Measurements from ENCODE around the gene SF3A1.

The SF3A1 gene

DNA sequence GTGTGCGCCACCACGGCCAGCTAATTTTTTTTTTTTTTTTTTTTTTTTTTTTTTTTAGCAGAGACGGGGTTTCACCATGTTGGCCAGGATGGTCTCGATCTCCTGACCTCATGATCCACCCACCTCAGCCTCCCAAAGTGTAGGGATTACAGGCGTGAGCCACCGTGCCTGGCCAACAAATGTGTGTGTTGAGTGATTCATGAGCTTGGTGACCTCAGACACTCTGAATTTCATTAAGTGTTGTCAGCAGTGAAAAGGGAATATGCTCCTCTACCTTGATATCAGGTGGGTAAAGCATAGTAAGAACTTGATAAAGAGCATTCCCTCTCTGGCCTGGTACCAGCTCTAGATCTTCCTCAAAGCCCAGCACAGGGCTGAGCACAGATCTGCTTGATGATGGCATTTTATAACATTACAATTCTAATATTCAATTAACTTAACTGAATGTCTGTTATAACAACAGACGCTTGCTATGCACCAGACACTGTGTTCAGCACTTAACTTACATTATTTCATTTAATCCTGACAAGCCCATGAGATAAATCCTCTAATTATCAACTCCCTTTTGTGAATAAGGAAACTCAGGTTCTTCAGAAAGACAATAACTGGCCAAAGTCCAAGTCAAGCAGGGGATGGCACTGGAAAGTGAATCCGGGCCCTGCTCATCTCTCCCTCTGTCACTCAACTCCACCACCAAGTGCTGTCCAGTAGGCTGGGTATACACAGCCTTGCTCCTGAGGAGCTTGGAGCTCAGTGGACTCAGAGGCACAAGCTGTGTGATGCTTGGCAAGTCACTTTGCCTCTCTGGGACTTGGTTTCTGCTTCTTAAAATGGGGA, 42.9 kb downstream of the SF3A1 start:
- intact Hi-C loops (cut with DNase I), result no loop called here
- no peak for DNase-seq

GRCh38 chr22:30312053-30312452, 44.6 kb downstream of the SF3A1 start:
- intact Hi-C loops (cut with DNase I), result no loop called here
- DNase-seq, result no peak

DNA sequence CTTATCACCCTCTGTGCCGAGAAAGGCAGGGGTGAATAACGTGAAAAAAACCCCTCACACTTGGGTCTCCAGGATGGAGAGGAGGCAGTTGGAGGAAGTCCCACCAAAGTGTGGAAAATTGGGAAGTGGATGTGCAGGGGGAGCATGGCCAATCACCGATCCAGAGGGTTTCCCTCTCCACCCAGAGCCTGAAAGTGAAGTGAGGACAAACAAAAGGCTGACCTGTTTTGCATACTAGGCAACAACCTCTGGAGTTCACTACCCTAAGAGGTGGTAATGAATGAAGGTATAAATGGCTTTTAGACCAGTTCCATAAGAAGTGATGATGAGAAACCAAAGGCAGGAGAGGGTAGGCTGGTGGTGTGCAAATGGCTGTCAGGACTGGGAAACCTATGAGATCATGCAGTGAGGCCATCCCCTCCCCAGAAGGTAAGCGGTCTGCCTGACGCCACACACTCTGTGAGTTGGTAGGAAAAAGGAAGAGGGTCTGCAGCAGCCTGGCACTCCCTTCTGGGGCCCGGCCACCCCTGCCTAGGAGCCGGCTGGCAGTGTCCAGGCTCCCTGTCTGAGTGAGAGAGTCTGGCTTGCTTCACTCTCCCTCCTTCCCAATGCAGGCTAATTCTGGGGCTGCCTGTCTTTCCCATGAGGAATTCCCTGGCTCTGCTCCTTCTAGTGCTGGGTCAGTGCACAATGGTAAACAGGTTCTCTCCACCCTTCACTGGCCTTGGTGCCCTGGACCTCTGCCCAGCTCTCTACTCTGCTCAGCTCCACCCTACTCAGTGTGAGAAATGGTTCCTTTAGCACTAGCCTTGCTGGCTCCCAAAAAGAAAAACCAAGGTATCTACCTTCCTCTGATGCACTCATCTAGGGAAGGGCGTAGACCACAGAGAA, 45.6 kb downstream of the SF3A1 start:
- DNase-seq, result peak in 17 of 42 donors; percentile 13 to 66 (median 48)
- intact Hi-C loops (cut with DNase I), result no loop called here

DNA sequence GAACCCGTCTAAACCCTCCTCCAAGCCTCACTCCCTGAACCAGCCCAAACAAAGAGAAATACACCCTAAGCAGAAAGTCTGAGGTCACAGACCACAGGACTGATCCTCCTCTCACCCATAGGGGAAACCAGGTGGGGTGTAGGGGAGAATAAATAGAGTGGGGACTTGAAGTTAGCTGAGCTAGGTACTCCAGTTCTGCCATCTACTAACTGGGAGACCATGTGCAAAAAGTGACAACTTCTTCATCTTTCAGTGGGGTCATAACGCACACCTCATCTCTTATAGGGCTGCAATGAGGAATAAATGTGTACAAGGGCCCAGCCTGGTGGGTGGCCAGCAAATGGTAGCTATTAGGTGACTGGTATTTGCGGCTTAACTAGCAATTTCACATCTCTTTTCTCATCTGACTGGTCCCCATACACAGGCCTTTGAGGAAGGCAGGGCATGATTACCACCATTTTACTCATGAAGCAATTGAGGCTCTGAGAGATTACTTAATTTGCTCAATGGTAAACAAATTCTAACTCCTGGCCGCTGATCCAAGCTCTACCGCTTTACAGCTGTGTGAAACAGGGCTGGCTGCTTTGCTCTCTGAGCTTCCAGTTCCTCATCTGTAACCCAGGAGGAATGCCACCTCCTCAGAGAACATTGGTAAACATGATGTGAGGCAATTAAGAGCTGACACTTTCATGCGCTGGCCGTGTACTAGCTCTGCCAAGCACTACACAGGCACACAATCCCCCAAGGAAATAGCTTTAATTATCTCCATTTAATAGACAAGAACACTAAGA, 46.5 kb downstream of the SF3A1 start:
- intact Hi-C loops (cut with DNase I), result no loop called here
- peak in 1 of 42 donors; percentile 20 for DNase-seq

- intact Hi-C loops (cut with DNase I), result no loop called here
- no peak for DNase-seq
These were observed 48.0 kb downstream of the SF3A1 start for GRCh38 chr22:30308518-30309230.

DNA sequence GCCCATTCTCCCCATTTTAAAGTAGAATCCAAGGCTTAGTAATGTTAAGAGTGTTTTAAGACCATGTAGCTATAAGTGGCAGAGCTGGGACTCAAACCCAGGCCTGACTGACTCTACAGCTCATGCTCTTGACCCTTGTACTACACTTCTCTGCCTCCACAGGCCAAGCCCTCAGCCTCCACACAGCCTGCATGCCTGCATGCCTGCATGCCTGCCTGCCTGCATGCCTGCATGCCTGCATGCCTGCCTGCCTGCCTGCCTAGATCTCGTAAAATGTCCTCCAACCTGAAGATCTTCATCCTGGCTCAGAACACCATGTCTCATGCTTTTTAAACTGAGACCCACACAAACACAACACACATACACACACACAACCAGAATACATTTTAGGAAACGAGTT, 48.6 kb downstream of the SF3A1 start:
- DNase-seq, result no peak
- intact Hi-C loops (cut with DNase I), result no loop called here

- intact Hi-C loops (cut with DNase I), result no loop called here
- DNase-seq, result no peak
These were observed 49.6 kb downstream of the SF3A1 start for GRCh38 chr22:30307041-30307574.

DNA sequence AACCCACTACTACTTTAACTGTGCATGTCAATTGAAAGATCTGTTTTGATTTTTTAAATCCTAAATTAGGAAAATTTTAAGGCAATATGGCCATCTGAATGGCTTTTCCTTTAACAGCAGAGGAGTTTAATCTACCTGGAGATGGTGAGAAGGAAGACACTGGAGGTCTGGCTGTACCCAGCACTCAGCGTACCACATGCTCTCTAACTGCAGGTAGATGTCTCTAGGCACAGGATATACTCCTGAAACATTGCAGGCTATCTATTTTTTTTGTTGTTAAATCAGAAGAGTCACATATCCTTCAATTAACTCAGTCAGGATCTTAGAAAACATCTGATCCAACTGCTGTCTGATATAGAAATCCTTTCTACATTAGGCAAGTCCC, 50.1 kb downstream of the SF3A1 start:
- intact Hi-C loops (cut with DNase I), result no loop called here
- DNase-seq, result no peak

DNA sequence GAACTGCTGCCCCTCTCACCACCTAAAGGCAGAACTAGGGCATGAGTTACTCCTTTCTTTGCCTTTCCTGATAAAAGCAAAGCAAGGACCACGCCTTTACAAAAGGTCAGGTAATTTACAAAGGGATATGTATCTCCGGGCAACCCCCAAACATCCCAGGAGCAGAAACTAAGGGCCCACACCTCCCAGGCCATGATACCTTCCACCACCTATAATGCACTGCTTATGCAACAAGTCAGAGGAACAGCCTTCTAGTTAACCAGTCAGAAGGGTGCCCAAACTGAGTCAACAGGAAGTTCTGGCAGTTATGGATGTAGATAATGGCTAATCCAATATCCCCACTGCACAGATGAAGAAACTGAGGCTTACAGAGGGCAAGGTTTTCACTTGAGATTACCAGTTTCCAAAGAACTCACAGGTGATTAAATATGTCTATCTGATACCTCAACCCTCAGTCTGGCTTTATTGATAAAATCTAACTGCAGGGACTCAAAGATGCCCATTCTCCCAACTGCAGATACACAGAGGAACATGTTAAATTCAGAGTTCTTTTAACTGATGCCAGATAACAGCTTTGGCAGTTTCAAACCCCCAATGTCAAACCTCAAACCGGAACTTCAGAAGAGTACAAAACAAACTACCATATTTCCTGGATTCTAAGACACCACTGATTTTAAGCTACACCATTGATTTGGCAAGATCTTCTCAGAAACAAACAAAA, 50.6 kb downstream of the SF3A1 start:
- intact Hi-C loops (cut with DNase I), result no loop called here

GRCh38 chr22:30305519-30305905, 51.2 kb downstream of the SF3A1 start:
- DNase-seq, result peak in 16 of 42 donors; percentile 11 to 62 (median 42)
- intact Hi-C loops (cut with DNase I), result no loop called here

More for the DNA sequence above, 50.6 kb downstream of the SF3A1 start:
- DNase-seq, result no peak

DNA sequence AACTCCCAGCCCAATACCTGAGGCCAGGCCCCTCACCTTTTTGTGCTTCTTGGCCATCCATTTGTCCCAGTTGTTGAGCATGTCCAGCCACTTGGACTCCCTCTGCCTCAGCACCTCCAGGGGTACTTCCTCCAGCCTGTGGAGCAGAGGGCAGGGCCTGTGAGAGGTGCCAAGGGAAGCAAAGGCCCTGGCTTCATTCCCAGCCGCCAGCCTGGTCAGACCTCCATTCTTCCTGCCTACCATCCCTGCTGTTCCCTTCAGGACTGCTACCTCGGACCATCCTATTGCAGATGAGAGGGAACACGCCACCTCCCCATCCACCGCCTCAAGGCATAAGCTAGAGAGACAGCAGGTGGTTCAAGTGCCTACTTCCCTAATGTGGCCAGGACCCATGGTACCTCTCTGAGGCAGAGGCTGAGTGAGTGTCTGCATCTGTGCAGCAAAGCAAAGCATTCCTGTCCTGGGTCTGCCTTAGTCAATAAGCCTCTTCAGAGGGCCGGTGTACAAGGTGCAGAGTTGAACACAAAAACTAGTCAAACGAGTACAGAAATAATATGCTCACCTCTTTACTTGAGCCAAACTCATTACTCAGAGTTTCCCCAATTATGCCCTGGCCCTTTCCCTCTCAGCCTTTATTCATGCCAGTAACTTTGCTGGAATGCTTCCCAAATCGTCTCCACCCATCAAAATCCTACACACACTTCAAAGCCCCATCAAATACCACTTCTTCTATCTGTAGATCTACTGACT, 52.0 kb downstream of the SF3A1 start:
- DNase-seq, result peak in 7 of 42 donors; percentile 20 to 56 (median 31)
- intact Hi-C loops (cut with DNase I), result no loop called here

- intact Hi-C loops (cut with DNase I), result no loop called here
- no peak for DNase-seq
These were observed 53.9 kb downstream of the SF3A1 start for GRCh38 chr22:30302810-30303138.

DNA sequence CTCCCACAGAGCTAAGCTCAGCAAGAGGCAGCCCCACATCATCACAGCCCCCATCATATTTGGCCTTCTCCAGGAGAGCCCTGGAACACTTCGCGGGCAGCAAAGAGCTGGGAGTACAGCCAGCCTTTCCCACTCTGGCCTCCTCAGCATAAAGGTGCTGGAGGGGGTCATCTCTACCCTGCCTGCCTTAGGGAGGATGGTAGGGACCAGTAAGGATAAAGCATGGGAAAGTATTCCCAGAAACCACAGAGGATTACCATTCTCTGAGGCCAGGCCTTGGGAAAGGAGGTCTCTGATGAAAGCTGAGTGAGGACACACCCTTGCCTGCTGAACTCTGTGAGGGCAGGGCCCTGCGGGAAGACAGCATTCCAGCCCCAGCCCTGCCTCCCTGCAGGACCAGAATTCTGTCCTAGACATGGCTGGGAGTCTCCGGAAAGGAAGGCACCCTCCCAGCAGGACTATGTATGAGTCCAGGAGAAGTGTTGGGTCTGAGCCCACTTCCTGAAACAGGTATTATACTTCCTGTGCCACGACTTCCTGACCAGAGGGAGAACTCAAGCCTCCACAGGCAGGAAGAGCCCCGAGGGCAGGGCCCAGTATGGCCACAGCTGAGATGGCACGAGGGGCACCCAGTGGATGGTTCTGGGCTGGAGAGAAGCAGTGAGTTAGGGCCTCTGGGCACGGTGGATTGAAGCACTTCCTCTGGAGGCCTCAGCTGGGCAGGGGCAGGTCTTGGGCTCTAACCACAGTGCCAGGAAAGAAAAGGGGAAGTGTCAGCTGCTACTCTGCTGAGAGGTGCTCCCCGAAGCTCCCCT, 54.5 kb downstream of the SF3A1 start:
- intact Hi-C loops (cut with DNase I), result no loop called here
- peak in 15 of 42 donors; percentile 12 to 60 (median 40) for DNase-seq

DNA sequence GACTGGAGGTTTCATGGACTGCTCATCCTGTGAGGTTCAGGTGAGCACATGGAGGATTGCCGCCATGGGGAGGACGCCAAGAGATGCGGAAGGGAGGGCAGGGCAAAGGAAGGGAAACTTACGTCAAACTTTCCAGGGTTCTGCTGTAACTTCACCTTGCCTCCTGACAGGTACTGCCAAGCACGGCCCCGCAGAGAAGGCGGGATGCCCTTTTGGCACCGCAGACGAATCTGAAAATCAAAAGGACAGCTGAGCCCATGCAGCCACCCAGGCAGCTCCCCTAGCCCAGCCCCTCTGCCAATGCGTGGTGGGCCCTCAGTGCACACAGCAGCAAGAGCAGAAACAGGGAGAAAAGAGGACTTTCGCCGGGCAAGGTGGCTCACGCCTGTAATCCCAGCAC, 57.4 kb downstream of the SF3A1 start:
- intact Hi-C loops (cut with DNase I), result no loop called here
- no peak for DNase-seq

DNA sequence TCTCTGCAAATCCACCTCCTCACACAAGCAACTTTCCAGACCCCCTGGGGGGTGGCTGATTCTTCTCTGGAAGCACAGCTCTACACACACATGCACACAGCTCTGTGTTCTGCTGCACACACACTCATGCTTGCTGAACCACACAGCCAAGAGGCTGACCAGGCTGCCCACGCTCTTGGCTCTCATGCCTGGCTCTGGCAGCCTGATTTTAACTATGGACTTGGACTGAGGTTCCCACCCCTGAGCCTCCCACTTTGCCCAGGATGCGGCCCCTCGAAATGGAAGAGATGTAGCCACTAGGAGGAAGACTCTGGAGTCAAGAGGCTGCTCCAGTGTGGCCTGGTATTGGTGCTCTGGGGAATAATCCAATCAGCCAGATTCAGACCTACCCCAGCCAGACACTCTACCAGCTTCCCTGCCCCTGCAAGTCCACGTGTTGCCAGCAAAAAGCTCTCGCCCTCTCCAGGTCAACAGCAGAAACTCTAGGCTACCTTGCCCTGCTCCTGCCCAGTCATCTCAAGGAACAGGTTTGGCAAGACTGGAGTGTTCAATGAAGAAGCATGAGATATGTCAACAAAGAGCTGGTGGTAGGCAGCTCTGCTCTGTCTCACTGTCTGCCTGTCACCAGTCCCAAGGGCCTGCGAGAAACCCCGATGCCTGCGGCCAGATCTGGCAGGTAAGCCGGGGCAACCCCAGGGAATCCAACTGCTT, 58.5 kb downstream of the SF3A1 start:
- DNase-seq, result no peak
- intact Hi-C loops (cut with DNase I), result no loop called here

Data from head of caudate nucleus (tissue), 42 donors.